HepG2 (cell line): ENCODE data around the gene SCRT2. TPM values are rescaled to one million over a fixed set of nuclear protein-coding genes. Genes with fewer than 3 reads are reported as not detected.
A peak's percentile ranks its signal among the peaks of the same experiment; 100 is the strongest.

Experiments
- ADNP ChIP-seq: sonication (generic); formaldehyde crosslinking; IDR thresholded peaks from 2 replicates; pipeline ENCODE4 v1.4.0; 2020; ENCODE audit warnings: missing genetic modification reagents
- BHLHE40 ChIP-seq: IDR thresholded peaks from 2 replicates; pipeline ENCODE4 v1.6.1; 2011; ENCODE audit warnings: low read length, improper control_type of control experiment
- CREM ChIP-seq, 2 experiments: sonication (generic) in 1 of 2; formaldehyde crosslinking in 1 of 2; IDR thresholded peaks; 2 replicates each; pipeline versions ENCODE4 v1.4.0 to v1.6.1; 2016 to 2020; ENCODE audit warnings: antibody characterized with exemption in 1 of 2, mild to moderate bottlenecking in 1 of 2, missing genetic modification reagents in 1 of 2
- EP300 ChIP-seq, 3 experiments: sonication (generic) in 1 of 3; formaldehyde crosslinking in 1 of 3; IDR thresholded peaks; 2 replicates each; pipeline versions ENCODE4 v1.5.1 to v1.6.1; 2011 to 2020; ENCODE audit warnings: low read depth in 2 of 3, low read length in 2 of 3, borderline replicate concordance in 1 of 3, improper control_type of control experiment in 1 of 3, mild to moderate bottlenecking in 1 of 3, missing genetic modification reagents in 1 of 3, moderate library complexity in 1 of 3
- GABPA ChIP-seq, 2 experiments: IDR thresholded peaks; 2 replicates each; pipeline ENCODE4 v1.6.1; 2011 to 2016; ENCODE audit warnings: low read depth in 2 of 2, low read length in 1 of 2, missing biosample characterization in 1 of 2, missing genetic modification characterization in 1 of 2
- HDAC2 ChIP-seq: sonication (generic); formaldehyde crosslinking; IDR thresholded peaks from 2 replicates; pipeline ENCODE4 v1.4.0; 2020; ENCODE audit warnings: missing genetic modification reagents
- HOXD1 ChIP-seq: sonication (generic); formaldehyde crosslinking; IDR thresholded peaks from 2 replicates; pipeline ENCODE4 v1.5.0; 2020; ENCODE audit warnings: missing genetic modification reagents
- KDM5B ChIP-seq: sonication (generic); formaldehyde crosslinking; IDR thresholded peaks from 2 replicates; pipeline ENCODE4 v1.4.0; 2020; ENCODE audit warnings: missing genetic modification reagents, mild to moderate bottlenecking, borderline replicate concordance
- NFKB2 ChIP-seq: sonication (generic); formaldehyde crosslinking; IDR thresholded peaks from 2 replicates; pipeline ENCODE4 v1.4.0; 2020; ENCODE audit warnings: missing genetic modification reagents, borderline replicate concordance
- NR2F6 ChIP-seq, 2 experiments: IDR thresholded peaks; 2 replicates each; pipeline ENCODE4 v1.6.1; 2016; ENCODE audit warnings: antibody characterized with exemption in 1 of 2, mild to moderate bottlenecking in 1 of 2
- TBX3 ChIP-seq: fragments of 450-650 bp; IDR thresholded peaks from 2 replicates; pipeline ENCODE4 v1.6.1; 2017; ENCODE audit warnings: antibody characterized with exemption, mild to moderate bottlenecking, inconsistent platforms, borderline replicate concordance
- ZNF143 ChIP-seq: sonication (generic); formaldehyde crosslinking; IDR thresholded peaks from 2 replicates; pipeline ENCODE4 v1.4.0; 2020; ENCODE audit warnings: missing genetic modification reagents
- ZNF451 ChIP-seq: sonication (generic); formaldehyde crosslinking; IDR thresholded peaks from 2 replicates; pipeline ENCODE4 v1.5.0; 2020; ENCODE audit warnings: mild to moderate bottlenecking, missing genetic modification reagents
- ZNF530 ChIP-seq: sonication (generic); formaldehyde crosslinking; IDR thresholded peaks from 2 replicates; pipeline ENCODE4 v1.5.0; 2020; ENCODE audit warnings: low read depth, mild to moderate bottlenecking, missing genetic modification reagents
- ZSCAN21 ChIP-seq: sonication (generic); formaldehyde crosslinking; IDR thresholded peaks from 2 replicates; pipeline ENCODE4 v1.8.0; 2022; ENCODE audit warnings: mild to moderate bottlenecking, missing genetic modification reagents, moderate library complexity, borderline replicate concordance
- polyA plus RNA-seq, 8 experiments: library from polyadenylated mRNA; depleted of rRNA in 3 of 8; stranded (reverse) in 7 of 8; unstranded in 1 of 8; fragments of >200 nt; fragmentation: Illumina TruSeq in 4 of 8; extraction: Trizol in 4 of 8; gene quantifications; 2 replicates each; pipeline versions ENCODE4 v1.2.1 to v1.2.3, GENCODE V29; 2011 to 2016; ENCODE audit warnings: low read depth in 4 of 8, missing spikeins in 1 of 8, mixed read lengths in 1 of 8; ENCODE audit not compliant: insufficient read depth in 1 of 8
- total RNA-seq, 5 experiments: library from RNA; depleted of rRNA; stranded (reverse); fragments of >200 nt; fragmentation: Illumina TruSeq; extraction: Trizol; gene quantifications; 2 replicates each; pipeline ENCODE4 v1.2.3, GENCODE V29; 2016; ENCODE audit warnings: low read depth in 1 of 5
- TF ChIP-seq, protein P1 (sequence below), 2 experiments: sonication (generic) in 1 of 2; formaldehyde crosslinking in 1 of 2; IDR thresholded peaks; 2 replicates each; pipeline versions ENCODE4 v1.4.0 to v1.6.1; 2018 to 2020; ENCODE audit warnings: missing genetic modification reagents in 2 of 2, borderline replicate concordance in 1 of 2, low read depth in 1 of 2, mild to moderate bottlenecking in 1 of 2, missing biosample characterization in 1 of 2
- TF ChIP-seq, protein P2 (sequence below): fragments of 450-650 bp; IDR thresholded peaks from 2 replicates; pipeline ENCODE4 v1.6.1; 2017
- TF ChIP-seq, protein P3 (sequence below): sonication (generic); formaldehyde crosslinking; IDR thresholded peaks from 2 replicates; pipeline ENCODE4 v1.4.0; 2020; ENCODE audit warnings: missing genetic modification reagents
- TF ChIP-seq, protein P4 (sequence below): sonication (generic); formaldehyde crosslinking; IDR thresholded peaks from 2 replicates; pipeline ENCODE4 v1.5.0; 2020; ENCODE audit warnings: missing genetic modification reagents

Gene SCRT2
- total and polyA plus RNA-seq, 2 of the 13 experiments (the other 11 are each of a cell fraction or from before 2014, with no cell fraction given): not detected

DNA sequence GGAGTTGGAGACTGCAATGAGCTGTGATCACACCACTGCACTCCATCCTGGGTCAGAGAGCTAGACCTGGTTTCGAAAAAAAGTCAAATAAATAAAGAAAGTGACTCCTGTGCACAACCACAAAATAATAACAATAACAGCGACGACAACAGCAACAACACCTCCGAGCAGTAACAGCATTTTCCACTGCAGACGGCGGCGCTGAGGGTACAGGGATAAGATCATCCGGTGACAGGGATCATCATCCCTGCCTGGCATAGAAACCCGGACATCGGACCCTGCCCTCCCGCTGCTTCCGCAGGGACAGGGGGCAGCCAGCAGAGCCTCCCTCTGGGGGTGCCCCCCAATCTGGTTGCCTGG is 34.1 kb downstream of the SCRT2 start (continued):
- TF ChIP-seq HDAC2 (CRISPR knock-in tag): peak; percentile 73; the same call in 1 of the 2 replicates
- peak in 1 of 2 experiments; percentile 57; a peak in 1 of 4 replicates for TF ChIP-seq EP300 (IDR thresholded peaks at IDR 0.05; ENCODE audit: low read depth in 2 of 2, low read length in 2 of 2)
- no peak; the same call in 1 of the 2 replicates for TF ChIP-seq EP300 (CRISPR knock-in tag; IDR thresholded peaks at IDR 0.05; ENCODE audit: borderline replicate concordance)
- 0 out of 2 replicates have a peak, but pooled peaks have one; percentile 48 for TF ChIP-seq TBX3
- TF ChIP-seq, protein P1, sequence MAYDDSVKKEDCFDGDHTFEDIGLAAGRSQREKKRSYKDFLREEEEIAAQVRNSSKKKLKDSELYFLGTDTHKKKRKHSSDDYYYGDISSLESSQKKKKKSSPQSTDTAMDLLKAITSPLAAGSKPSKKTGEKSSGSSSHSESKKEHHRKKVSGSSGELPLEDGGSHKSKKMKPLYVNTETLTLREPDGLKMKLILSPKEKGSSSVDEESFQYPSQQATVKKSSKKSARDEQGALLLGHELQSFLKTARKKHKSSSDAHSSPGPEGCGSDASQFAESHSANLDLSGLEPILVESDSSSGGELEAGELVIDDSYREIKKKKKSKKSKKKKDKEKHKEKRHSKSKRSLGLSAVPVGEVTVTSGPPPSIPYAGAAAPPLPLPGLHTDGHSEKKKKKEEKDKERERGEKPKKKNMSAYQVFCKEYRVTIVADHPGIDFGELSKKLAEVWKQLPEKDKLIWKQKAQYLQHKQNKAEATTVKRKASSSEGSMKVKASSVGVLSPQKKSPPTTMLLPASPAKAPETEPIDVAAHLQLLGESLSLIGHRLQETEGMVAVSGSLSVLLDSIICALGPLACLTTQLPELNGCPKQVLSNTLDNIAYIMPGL (CRISPR knock-in tag; IDR thresholded peaks at IDR 0.05; ENCODE audit: borderline replicate concordance in 1 of 2, low read depth in 1 of 2): 0 out of 4 replicates have a peak, but pooled peaks of 1 of the 2 experiments have one; percentile 42
- TF ChIP-seq, protein P2, sequence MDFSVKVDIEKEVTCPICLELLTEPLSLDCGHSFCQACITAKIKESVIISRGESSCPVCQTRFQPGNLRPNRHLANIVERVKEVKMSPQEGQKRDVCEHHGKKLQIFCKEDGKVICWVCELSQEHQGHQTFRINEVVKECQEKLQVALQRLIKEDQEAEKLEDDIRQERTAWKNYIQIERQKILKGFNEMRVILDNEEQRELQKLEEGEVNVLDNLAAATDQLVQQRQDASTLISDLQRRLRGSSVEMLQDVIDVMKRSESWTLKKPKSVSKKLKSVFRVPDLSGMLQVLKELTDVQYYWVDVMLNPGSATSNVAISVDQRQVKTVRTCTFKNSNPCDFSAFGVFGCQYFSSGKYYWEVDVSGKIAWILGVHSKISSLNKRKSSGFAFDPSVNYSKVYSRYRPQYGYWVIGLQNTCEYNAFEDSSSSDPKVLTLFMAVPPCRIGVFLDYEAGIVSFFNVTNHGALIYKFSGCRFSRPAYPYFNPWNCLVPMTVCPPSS: no peak
- no peak for TF ChIP-seq ZNF530
- peak; percentile 20; the same call in 1 of the 2 replicates for TF ChIP-seq ZSCAN21 (CRISPR knock-in tag)
- peak; percentile 31 for TF ChIP-seq NR2F6 (IDR thresholded peaks at IDR 0.05)
- peak; percentile 67 for TF ChIP-seq NR2F6 (CRISPR knock-in tag; IDR thresholded peaks at IDR 0.05)
- TF ChIP-seq, protein P3, sequence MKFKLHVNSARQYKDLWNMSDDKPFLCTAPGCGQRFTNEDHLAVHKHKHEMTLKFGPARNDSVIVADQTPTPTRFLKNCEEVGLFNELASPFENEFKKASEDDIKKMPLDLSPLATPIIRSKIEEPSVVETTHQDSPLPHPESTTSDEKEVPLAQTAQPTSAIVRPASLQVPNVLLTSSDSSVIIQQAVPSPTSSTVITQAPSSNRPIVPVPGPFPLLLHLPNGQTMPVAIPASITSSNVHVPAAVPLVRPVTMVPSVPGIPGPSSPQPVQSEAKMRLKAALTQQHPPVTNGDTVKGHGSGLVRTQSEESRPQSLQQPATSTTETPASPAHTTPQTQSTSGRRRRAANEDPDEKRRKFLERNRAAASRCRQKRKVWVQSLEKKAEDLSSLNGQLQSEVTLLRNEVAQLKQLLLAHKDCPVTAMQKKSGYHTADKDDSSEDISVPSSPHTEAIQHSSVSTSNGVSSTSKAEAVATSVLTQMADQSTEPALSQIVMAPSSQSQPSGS (CRISPR knock-in tag): peak; percentile 41; the same call in 1 of the 2 replicates
- no peak for TF ChIP-seq HOXD1
- TF ChIP-seq CREM (IDR thresholded peaks at IDR 0.05): no peak
- TF ChIP-seq CREM (CRISPR knock-in tag; IDR thresholded peaks at IDR 0.05): no peak
- 0 out of 2 replicates have a peak, but pooled peaks have one; percentile 26 for TF ChIP-seq BHLHE40
- TF ChIP-seq ADNP (CRISPR knock-in tag): 0 out of 2 replicates have a peak, but pooled peaks have one; percentile 43
- 0 out of 2 replicates have a peak, but pooled peaks have one; percentile 33 for TF ChIP-seq NFKB2 (CRISPR knock-in tag)
- 0 out of 2 replicates have a peak, but pooled peaks have one; percentile 28 for TF ChIP-seq ZNF143 (CRISPR knock-in tag)
- peak; percentile 69; the same call in 1 of the 2 replicates for TF ChIP-seq KDM5B
- 0 out of 2 replicates have a peak, but pooled peaks have one; percentile 23 for TF ChIP-seq ZNF451
- TF ChIP-seq, protein P4, sequence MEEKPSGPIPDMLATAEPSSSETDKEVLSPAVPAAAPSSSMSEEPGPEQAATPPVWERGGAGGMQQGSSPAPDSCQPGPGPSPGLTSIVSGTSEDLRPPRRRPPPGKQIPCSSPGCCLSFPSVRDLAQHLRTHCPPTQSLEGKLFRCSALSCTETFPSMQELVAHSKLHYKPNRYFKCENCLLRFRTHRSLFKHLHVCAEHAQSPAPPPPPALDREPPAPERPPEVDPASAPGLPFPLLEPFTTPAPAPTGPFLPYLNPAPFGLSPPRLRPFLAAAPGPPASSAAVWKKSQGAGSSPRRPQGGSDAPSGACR (CRISPR knock-in tag): peak; percentile 79; the same call in 1 of the 2 replicates
- TF ChIP-seq GABPA (IDR thresholded peaks at IDR 0.05; ENCODE audit: low read depth, low read length): no peak
- TF ChIP-seq GABPA (CRISPR knock-in tag; IDR thresholded peaks at IDR 0.05; ENCODE audit: low read depth): peak; percentile 36; the same call in 1 of the 2 replicates
